ENCODE results near the gene AHCY. TPM values are rescaled to one million over a fixed set of nuclear protein-coding genes. Genes with fewer than 3 reads are reported as not detected.

AHCY gene
- total and polyA plus RNA-seq, 2 of the 4 experiments (the other 2 are of a cell fraction) = 138 to 210 TPM

DNA sequence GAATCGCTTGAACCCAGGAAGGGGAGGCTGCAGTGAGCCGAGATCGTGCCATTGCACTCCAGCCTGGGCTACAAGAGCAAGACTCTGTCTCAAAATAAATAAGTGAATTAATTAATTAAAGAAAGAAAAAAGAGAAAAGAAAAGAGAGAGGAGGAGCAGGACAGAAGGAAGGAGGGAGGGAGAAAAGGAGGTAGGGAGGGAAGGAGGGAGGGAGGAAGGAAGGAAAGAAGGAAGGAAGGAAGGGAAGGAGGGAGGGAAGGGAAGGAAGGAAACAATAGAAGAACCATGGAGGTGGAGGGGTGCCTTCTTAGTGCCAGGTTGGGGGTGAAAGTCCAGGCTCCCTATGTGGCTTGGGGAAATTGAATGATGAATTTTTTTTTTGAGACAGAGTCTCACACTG, 6.5 kb upstream of the AHCY start:
- Histone ChIP-seq H3K27me3 (ENCODE audit: control insufficient read depth, insufficient read depth, low read length) (no peaks in the 10 kb centered on the region), H3K9me3 (ENCODE audit: control insufficient read depth, insufficient read depth, low read length) (no peaks in the 10 kb centered on the region), H3K14ac (replicated peaks; ENCODE audit: low read depth, low read length) (no peak overlapping the region), H3K4ac (ENCODE audit: low read depth, low read length) (no peak overlapping the region), H3K79me1 (ENCODE audit: low read depth in 1 of 2, low read length in 2 of 2) (0 out of 4 replicates have a peak, but pooled peaks cover 0 to 4% of the 10 kb centered on the region in 2 experiments), H4K8ac (ENCODE audit: low read depth in 2 of 2, low read length in 2 of 2) (no peak overlapping the region), H3K9ac (ENCODE audit: low read depth, low read length) (no peak overlapping the region), H2AK5ac (ENCODE audit: low read depth, low read length) (no peak overlapping the region), H2AFZ (replicated peaks; ENCODE audit: low read length, poor library complexity) (no peak overlapping the region), H4K5ac (ENCODE audit: low read depth, low read length) (no peak overlapping the region), H4K91ac (ENCODE audit: insufficient read depth, low read depth, low read length) (no peak overlapping the region), H2BK120ac (ENCODE audit: low read depth, low read length) (no peak overlapping the region), H2BK20ac (ENCODE audit: low read depth, low read length) (no peak overlapping the region), H3K23ac (ENCODE audit: low read depth, low read length) (no peak overlapping the region), H3K36me3 (ENCODE audit: control insufficient read depth, insufficient read depth, low read length) (no peaks in the 10 kb centered on the region), H2BK5ac (ENCODE audit: low read depth, low read length, poor library complexity, severe bottlenecking) (no peak overlapping the region), H3K56ac (ENCODE audit: extremely low read depth, insufficient read depth, low read length) (no peak overlapping the region), H4K20me1 (ENCODE audit: insufficient read depth, low read length) (no peaks in the 10 kb centered on the region), H3K27ac (ENCODE audit: insufficient read depth, low read length) (no peak overlapping the region), H3K4me1 (ENCODE audit: control insufficient read depth, insufficient read depth, low read length) (no peaks in the 10 kb centered on the region), H2BK15ac (ENCODE audit: low read depth, low read length) (no peak overlapping the region), H2AK9ac (replicated peaks; ENCODE audit: low read depth, low read length, poor library complexity) (no peak overlapping the region), H3K9me1 (ENCODE audit: insufficient read depth, low read length) (peaks cover 3% of the 10 kb centered on the region; the same call in 1 of the 2 replicates), H3K4me2 (ENCODE audit: low read depth, low read length) (no peak overlapping the region), H3K4me3 (ENCODE audit: insufficient read depth, low read depth, low read length) (no peak overlapping the region), H3K18ac (ENCODE audit: low read depth, low read length) (no peak overlapping the region)
- no TSS peak for BruUV-seq (replicated peaks)
- ATAC-seq (ENCODE audit: low read depth) = no peak
- in situ Hi-C loops (cut with MboI; ENCODE audit: low sequenced_read_pairs) (loop anchor here (5.0 to 10.0 kb wide), 3 partner anchors 165 to 405 kb away; partner anchors contain the start of gene DYNLRB1), dilution Hi-C loops (cut with HindIII; ENCODE audit: low sequenced_read_pairs, unreplicated experiment) (no loop called here), intact Hi-C loops (cut with micrococcal nuclease) (loop anchor here (5.0 kb wide), 5 partner anchors 53 to 398 kb away; partner anchors contain the start of gene ITCH)
- ChIA-PET POLR2A (ENCODE audit: unreplicated experiment) (no interaction called here), CTCF (no interaction called here)
- no peak for DNase-seq
- WGBS, 2 experiments (ENCODE audit: extremely low coverage in 2 of 2, insufficient read length in 1 of 2) = no CpG with 5 or more reads among the region's 3 CpGs
- no peak for TF ChIP-seq MAZ (IDR thresholded peaks at IDR 0.05; ENCODE audit: borderline replicate concordance, low read depth, low read length)
- TF ChIP-seq, protein P1, sequence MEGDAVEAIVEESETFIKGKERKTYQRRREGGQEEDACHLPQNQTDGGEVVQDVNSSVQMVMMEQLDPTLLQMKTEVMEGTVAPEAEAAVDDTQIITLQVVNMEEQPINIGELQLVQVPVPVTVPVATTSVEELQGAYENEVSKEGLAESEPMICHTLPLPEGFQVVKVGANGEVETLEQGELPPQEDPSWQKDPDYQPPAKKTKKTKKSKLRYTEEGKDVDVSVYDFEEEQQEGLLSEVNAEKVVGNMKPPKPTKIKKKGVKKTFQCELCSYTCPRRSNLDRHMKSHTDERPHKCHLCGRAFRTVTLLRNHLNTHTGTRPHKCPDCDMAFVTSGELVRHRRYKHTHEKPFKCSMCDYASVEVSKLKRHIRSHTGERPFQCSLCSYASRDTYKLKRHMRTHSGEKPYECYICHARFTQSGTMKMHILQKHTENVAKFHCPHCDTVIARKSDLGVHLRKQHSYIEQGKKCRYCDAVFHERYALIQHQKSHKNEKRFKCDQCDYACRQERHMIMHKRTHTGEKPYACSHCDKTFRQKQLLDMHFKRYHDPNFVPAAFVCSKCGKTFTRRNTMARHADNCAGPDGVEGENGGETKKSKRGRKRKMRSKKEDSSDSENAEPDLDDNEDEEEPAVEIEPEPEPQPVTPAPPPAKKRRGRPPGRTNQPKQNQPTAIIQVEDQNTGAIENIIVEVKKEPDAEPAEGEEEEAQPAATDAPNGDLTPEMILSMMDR (conservative IDR thresholded peaks at IDR 0.05; ENCODE audit: low read depth, low read length) = no peak
- TF ChIP-seq MAFK (IDR thresholded peaks at IDR 0.05; ENCODE audit: low read depth, low read length) = no peak
- no peak for TF ChIP-seq SMC3 (IDR thresholded peaks at IDR 0.05; ENCODE audit: low read depth, low read length)
- TF ChIP-seq, protein P2, sequence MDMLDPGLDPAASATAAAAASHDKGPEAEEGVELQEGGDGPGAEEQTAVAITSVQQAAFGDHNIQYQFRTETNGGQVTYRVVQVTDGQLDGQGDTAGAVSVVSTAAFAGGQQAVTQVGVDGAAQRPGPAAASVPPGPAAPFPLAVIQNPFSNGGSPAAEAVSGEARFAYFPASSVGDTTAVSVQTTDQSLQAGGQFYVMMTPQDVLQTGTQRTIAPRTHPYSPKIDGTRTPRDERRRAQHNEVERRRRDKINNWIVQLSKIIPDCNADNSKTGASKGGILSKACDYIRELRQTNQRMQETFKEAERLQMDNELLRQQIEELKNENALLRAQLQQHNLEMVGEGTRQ (IDR thresholded peaks at IDR 0.05; ENCODE audit: low read depth, low read length) = no peak
- no peak for TF ChIP-seq CHD1 (IDR thresholded peaks at IDR 0.05; ENCODE audit: low read depth, low read length)
- TF ChIP-seq FOS (IDR thresholded peaks at IDR 0.05; ENCODE audit: low read depth, low read length) = no peak
- no peak for TF ChIP-seq BHLHE40 (IDR thresholded peaks at IDR 0.05; ENCODE audit: low read depth, low read length)
- no peak for TF ChIP-seq RCOR1 (IDR thresholded peaks at IDR 0.05; ENCODE audit: insufficient replicate concordance, low read length)
- no peak for TF ChIP-seq POLR2A (IDR thresholded peaks at IDR 0.05; ENCODE audit: low read depth, low read length)
- TF ChIP-seq MXI1 (IDR thresholded peaks at IDR 0.05; ENCODE audit: borderline replicate concordance, low read depth, low read length) = no peak
- TF ChIP-seq CEBPB (IDR thresholded peaks at IDR 0.05; ENCODE audit: low read depth, low read length) = no peak
- TF ChIP-seq RFX5 (IDR thresholded peaks at IDR 0.05; ENCODE audit: low read depth, low read length) = no peak
- no peak for TF ChIP-seq NFE2L2 (IDR thresholded peaks at IDR 0.05; ENCODE audit: low read depth, low read length)
- TF ChIP-seq RAD21 (IDR thresholded peaks at IDR 0.05; ENCODE audit: low read length) = no peak
- TF ChIP-seq, protein P3, sequence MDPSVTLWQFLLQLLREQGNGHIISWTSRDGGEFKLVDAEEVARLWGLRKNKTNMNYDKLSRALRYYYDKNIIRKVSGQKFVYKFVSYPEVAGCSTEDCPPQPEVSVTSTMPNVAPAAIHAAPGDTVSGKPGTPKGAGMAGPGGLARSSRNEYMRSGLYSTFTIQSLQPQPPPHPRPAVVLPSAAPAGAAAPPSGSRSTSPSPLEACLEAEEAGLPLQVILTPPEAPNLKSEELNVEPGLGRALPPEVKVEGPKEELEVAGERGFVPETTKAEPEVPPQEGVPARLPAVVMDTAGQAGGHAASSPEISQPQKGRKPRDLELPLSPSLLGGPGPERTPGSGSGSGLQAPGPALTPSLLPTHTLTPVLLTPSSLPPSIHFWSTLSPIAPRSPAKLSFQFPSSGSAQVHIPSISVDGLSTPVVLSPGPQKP (IDR thresholded peaks at IDR 0.05; ENCODE audit: borderline replicate concordance, low read depth, low read length) = no peak

Data from IMR-90 (cell line).